GM13977 (cell line): ENCODE data around the gene SERPINA1.

Experiments
- DNase-seq: peaks from one replicate; pipeline ENCODE4 v3.0.0; 2012; ENCODE audit warnings: low spot score
- CTCF ChIP-seq: IDR thresholded peaks from 2 replicates; pipeline ENCODE4 v1.5.1; 2012; ENCODE audit warnings: mild to moderate bottlenecking, control low read depth; ENCODE audit not compliant: insufficient read depth; ENCODE audit errors: extremely low read depth, missing control alignments
- in situ Hi-C: fragments of 300-500 bp; cut with MboI; formaldehyde crosslinking; loops from one replicate; pipeline ENCODE4 v1.12.0; 2022; ENCODE audit warnings: low sequenced_read_pairs, low pct_unique_long_range_greater_than_20kb, mixed read lengths, inconsistent platforms; ENCODE audit not compliant: unreplicated experiment

The SERPINA1 gene

GRCh38 chr14:94383777-94384176 is 4.6 kb downstream of the SERPINA1 start:
- no peak for DNase-seq
- in situ Hi-C loops, result no loop called here
- no peak for TF ChIP-seq CTCF

GRCh38 chr14:94382716-94383596 is 5.4 kb downstream of the SERPINA1 start:
- TF ChIP-seq CTCF, result no peak
- no peak for DNase-seq
- in situ Hi-C loops, result no loop called here

- no peak for DNase-seq
- in situ Hi-C loops, result no loop called here
- no peak for TF ChIP-seq CTCF
Measured at GRCh38 chr14:94382099-94382715, 6.2 kb downstream of the SERPINA1 start.

- TF ChIP-seq CTCF, result no peak
- no peak for DNase-seq
- in situ Hi-C loops, result no loop called here
Measured at GRCh38 chr14:94381149-94382030, 7.0 kb downstream of the SERPINA1 start.

- in situ Hi-C loops, result no loop called here
- TF ChIP-seq CTCF, result no peak
- DNase-seq, result no peak
Measured at GRCh38 chr14:94380225-94381148, 7.9 kb downstream of the SERPINA1 start.
